CD14-positive monocyte (primary cell): Measurements from ENCODE around the gene C9orf153. TPM values are rescaled to one million over a fixed set of nuclear protein-coding genes. Genes with fewer than 3 reads are reported as not detected.

Source experiments
- DNase-seq, 3 donors: peaks; one replicate each; pipeline ENCODE4 v3.0.0-alpha.2; 2011 to 2022
- H2AFZ ChIP-seq: 2 replicates; pipeline ENCODE4 v1.6.0; 2012; ENCODE audit warnings: mild to moderate bottlenecking, low read depth, low read length, inconsistent platforms; ENCODE audit not compliant: insufficient read depth, poor library complexity, severe bottlenecking
- H3K27ac ChIP-seq, 2 donors: 1 replicate in 1 of 2; 2 replicates in 1 of 2; pipeline ENCODE4 v1.5.1; 2012 to 2013; ENCODE audit warnings: low read length in 2 of 2, control low read depth in 1 of 2, inconsistent platforms in 1 of 2, low read depth in 1 of 2, mild to moderate bottlenecking in 1 of 2
- H3K27me3 ChIP-seq, 2 donors: one replicate each; pipeline versions ENCODE4 v1.6.0 to v1.6.1; 2011 to 2013; ENCODE audit warnings: low read length in 2 of 2; ENCODE audit not compliant: control insufficient read depth in 2 of 2, insufficient read depth in 2 of 2
- H3K36me3 ChIP-seq, 2 donors: replicated peaks in 1 of 2; 1 replicate in 1 of 2; 2 replicates in 1 of 2; pipeline versions ENCODE4 v1.5.1 to v1.6.1; 2012 to 2013; ENCODE audit warnings: low read length in 2 of 2, control low read depth in 1 of 2, inconsistent platforms in 1 of 2, mild to moderate bottlenecking in 1 of 2; ENCODE audit not compliant: insufficient read depth in 2 of 2, control insufficient read depth in 1 of 2
- H3K4me1 ChIP-seq, 2 donors: 1 replicate in 1 of 2; 2 replicates in 1 of 2; pipeline versions ENCODE4 v1.5.1 to v1.6.1; 2012 to 2013; ENCODE audit warnings: low read length in 2 of 2, control low read depth in 1 of 2, inconsistent platforms in 1 of 2, mild to moderate bottlenecking in 1 of 2, moderate library complexity in 1 of 2; ENCODE audit not compliant: insufficient read depth in 2 of 2, control insufficient read depth in 1 of 2
- H3K4me2 ChIP-seq: replicated peaks from 2 replicates; pipeline ENCODE3; 2012; ENCODE audit warnings: low read length, moderate library complexity, mild to moderate bottlenecking; ENCODE audit not compliant: poor library complexity, severe bottlenecking; ENCODE audit errors: extremely low read depth
- H3K4me3 ChIP-seq, 3 experiments: fragments of 200-600 bp in 1 of 3; sonication (generic) in 1 of 3; replicated peaks in 1 of 3; 1 replicate in 2 of 3; 2 replicates in 1 of 3; pipeline ENCODE4 v1.5.1; 2011 to 2013; ENCODE audit warnings: low read length in 3 of 3, mild to moderate bottlenecking in 3 of 3, control low read depth in 2 of 3, low read depth in 2 of 3, inconsistent platforms in 1 of 3, moderate library complexity in 1 of 3
- H3K79me2 ChIP-seq: 2 replicates; pipeline ENCODE4 v1.6.0; 2012; ENCODE audit warnings: mild to moderate bottlenecking, control low read depth, inconsistent platforms, low read length, moderate library complexity; ENCODE audit not compliant: insufficient read depth
- H3K9ac ChIP-seq: 2 replicates; pipeline ENCODE4 v1.6.0; 2017; ENCODE audit warnings: low read length, mild to moderate bottlenecking; ENCODE audit not compliant: insufficient read depth, poor library complexity, severe bottlenecking
- H3K9me3 ChIP-seq, 2 donors: replicated peaks in 1 of 2; 1 replicate in 1 of 2; 2 replicates in 1 of 2; pipeline versions ENCODE4 v1.5.1 to v1.6.1; 2012 to 2013; ENCODE audit warnings: low read length in 2 of 2, control low read depth in 1 of 2; ENCODE audit not compliant: control insufficient read depth in 1 of 2, insufficient read depth in 1 of 2
- H4K20me1 ChIP-seq: 2 replicates; pipeline ENCODE4 v1.6.0; 2012; ENCODE audit warnings: mild to moderate bottlenecking, low read length, control low read depth, moderate library complexity; ENCODE audit not compliant: insufficient read depth
- H3K27ac Mint-ChIP-seq, 7 donors: one replicate each; pipeline ENCODE4 v1.8.0; 2020; ENCODE audit warnings: mild to moderate bottlenecking in 7 of 7, mixed read lengths in 7 of 7, moderate library complexity in 6 of 7, inconsistent platforms in 2 of 7
- H3K27me3 Mint-ChIP-seq, 3 donors: one replicate each; pipeline ENCODE4 v1.8.0; 2021 to 2022; ENCODE audit warnings: low read depth in 3 of 3, mild to moderate bottlenecking in 3 of 3, mixed read lengths in 3 of 3, moderate library complexity in 3 of 3, inconsistent platforms in 1 of 3
- H3K36me3 Mint-ChIP-seq, 2 donors: one replicate each; pipeline ENCODE4 v1.8.0; 2020; ENCODE audit warnings: mixed read lengths in 2 of 2, inconsistent platforms in 1 of 2, mild to moderate bottlenecking in 1 of 2
- H3K4me1 Mint-ChIP-seq: one replicate; pipeline ENCODE4 v1.8.0; 2020; ENCODE audit warnings: mild to moderate bottlenecking, mixed read lengths
- H3K4me3 Mint-ChIP-seq, 2 donors: one replicate each; pipeline ENCODE4 v1.8.0; 2020; ENCODE audit warnings: mild to moderate bottlenecking in 2 of 2, mixed read lengths in 2 of 2, moderate library complexity in 1 of 2
- H3K9me3 Mint-ChIP-seq, 7 donors: one replicate each; pipeline ENCODE4 v1.8.0; 2020 to 2022; ENCODE audit warnings: mixed read lengths in 7 of 7, mild to moderate bottlenecking in 6 of 7, moderate library complexity in 6 of 7, inconsistent platforms in 2 of 7
- CTCF ChIP-seq: fragments of 200-600 bp; IDR thresholded peaks from one replicate; pipeline ENCODE4 v1.8.0; 2022; ENCODE audit warnings: antibody characterized with exemption, mild to moderate bottlenecking
- WGBS: methylation state at CpG from one replicate; pipeline ENCODE4 v1.1.5; 2013; ENCODE audit warnings: missing lambda C conversion rate; ENCODE audit not compliant: insufficient coverage; 5-methylcytosine and 5-hydroxymethylcytosine counted together
- intact Hi-C, 2 donors: fragments of 100-400 bp; cut with micrococcal nuclease; formaldehyde crosslinking; loops; one replicate each; pipeline versions ENCODE4 v1.15.0 to v1.15.1; 2023
- polyA plus RNA-seq, 3 donors: library from polyadenylated mRNA; depleted of rRNA in 1 of 3; unstranded in 2 of 3; stranded (reverse) in 1 of 3; fragments of 300-500 nt in 2 of 3; fragments of >200 nt in 1 of 3; fragmentation: Illumina TruSeq in 2 of 3; gene quantifications; 1 replicate in 2 of 3; 2 replicates in 1 of 3; pipeline ENCODE4 v1.2.3, GENCODE V29; 2012 to 2021

The C9orf153 gene
- polyA plus RNA-seq, 3 donors, result not detected

GRCh38 chr9:86185872-86186271 lies 73.6 kb downstream of the C9orf153 start:
- H4K20me1 ChIP-seq, result no peaks in the 10 kb centered on the region

GRCh38 chr9:86184138-86184524 lies 75.3 kb downstream of the C9orf153 start:
- H3K27me3 Mint-ChIP-seq, result peaks cover 1 to 5% (median 2%) of the 10 kb centered on the region in 3 donors
- H3K36me3 ChIP-seq, result no peaks in the 10 kb centered on the region

More at GRCh38 chr9:86185872-86186271, 73.6 kb downstream of the C9orf153 start:
- Histone ChIP-seq H3K4me1 (no peaks in the 10 kb centered on the region), H3K4me2 (no peak overlapping the region), H3K27me3 (no peaks in the 10 kb centered on the region), H3K27ac (no peak overlapping the region), H3K9ac (no peak overlapping the region), H2AFZ (no peak overlapping the region), H3K9me3 (peaks cover 0 to 6% of the 10 kb centered on the region in 2 donors), H3K79me2 (no peaks in the 10 kb centered on the region), H3K4me3 (no peak overlapping the region), H3K36me3 (no peaks in the 10 kb centered on the region)
- intact Hi-C loops, result no loop called here
- no peaks in the 10 kb centered on the region for H3K36me3 Mint-ChIP-seq
- DNase-seq, result no peak
- peaks cover 1 to 2% (median 1%) of the 10 kb centered on the region in 3 donors for H3K27me3 Mint-ChIP-seq
- no peaks in the 10 kb centered on the region for H3K4me1 Mint-ChIP-seq
- H3K9me3 Mint-ChIP-seq, result peaks cover 3 to 18% (median 8%) of the 10 kb centered on the region in 7 donors
- 97% methylated on average over 5 of the region's 7 CpGs for WGBS
- H3K4me3 Mint-ChIP-seq, result no peak overlapping the region
- no peak overlapping the region for H3K27ac Mint-ChIP-seq
- TF ChIP-seq CTCF, result no peak

More at GRCh38 chr9:86184138-86184524, 75.3 kb downstream of the C9orf153 start:
- no peak for DNase-seq
- Histone ChIP-seq H3K4me1 (no peaks in the 10 kb centered on the region), H3K9me3 (peaks cover 0 to 6% of the 10 kb centered on the region in 2 donors), H3K4me3 (no peak overlapping the region), H3K9ac (no peak overlapping the region), H3K79me2 (no peaks in the 10 kb centered on the region), H3K27ac (no peak overlapping the region), H4K20me1 (no peaks in the 10 kb centered on the region), H2AFZ (no peak overlapping the region), H3K4me2 (no peak overlapping the region), H3K27me3 (no peaks in the 10 kb centered on the region)
- no peak for TF ChIP-seq CTCF
- WGBS, result 100% methylated on average over 4 of the region's 4 CpGs
- Mint-ChIP-seq H3K36me3 (no peaks in the 10 kb centered on the region), H3K4me1 (no peaks in the 10 kb centered on the region), H3K9me3 (peaks cover 2 to 18% (median 5%) of the 10 kb centered on the region in 7 donors), H3K27ac (no peak overlapping the region), H3K4me3 (no peak overlapping the region)
- intact Hi-C loops, result no loop called here
